NCI-H1417 treated with DMSO at 0.1 percent for 48 hours (cell line): Measurements from ENCODE around the gene RFNG.

Experiments
- DNase-seq: peaks from one replicate; lab custom pipeline; 2025; lab: John Stamatoyannopoulos, UW

RFNG gene

GRCh38 chr17:82025401-82026107 is 26.1 kb downstream of the RFNG start:
- no peak for DNase-seq

DNA sequence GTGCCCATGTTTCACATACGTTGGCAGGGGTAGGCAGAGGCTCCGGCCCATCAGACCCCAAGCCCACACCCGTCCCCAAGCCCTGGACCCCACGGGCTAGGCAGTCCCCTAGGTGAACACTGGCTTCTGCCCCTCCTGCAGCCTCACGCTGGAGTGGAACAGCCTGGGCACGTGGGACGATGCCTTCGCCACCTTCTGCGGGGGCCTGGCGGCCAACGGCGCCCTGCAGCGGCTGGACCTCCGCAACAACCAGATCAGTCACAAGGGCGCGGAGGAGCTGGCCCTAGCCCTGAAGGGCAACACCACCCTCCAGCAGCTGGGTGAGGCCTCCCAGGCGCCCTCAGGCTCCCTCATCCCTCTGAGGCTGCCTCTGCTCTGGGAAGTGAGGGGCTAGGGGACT is 26.8 kb downstream of the RFNG start:
- no peak for DNase-seq

DNA sequence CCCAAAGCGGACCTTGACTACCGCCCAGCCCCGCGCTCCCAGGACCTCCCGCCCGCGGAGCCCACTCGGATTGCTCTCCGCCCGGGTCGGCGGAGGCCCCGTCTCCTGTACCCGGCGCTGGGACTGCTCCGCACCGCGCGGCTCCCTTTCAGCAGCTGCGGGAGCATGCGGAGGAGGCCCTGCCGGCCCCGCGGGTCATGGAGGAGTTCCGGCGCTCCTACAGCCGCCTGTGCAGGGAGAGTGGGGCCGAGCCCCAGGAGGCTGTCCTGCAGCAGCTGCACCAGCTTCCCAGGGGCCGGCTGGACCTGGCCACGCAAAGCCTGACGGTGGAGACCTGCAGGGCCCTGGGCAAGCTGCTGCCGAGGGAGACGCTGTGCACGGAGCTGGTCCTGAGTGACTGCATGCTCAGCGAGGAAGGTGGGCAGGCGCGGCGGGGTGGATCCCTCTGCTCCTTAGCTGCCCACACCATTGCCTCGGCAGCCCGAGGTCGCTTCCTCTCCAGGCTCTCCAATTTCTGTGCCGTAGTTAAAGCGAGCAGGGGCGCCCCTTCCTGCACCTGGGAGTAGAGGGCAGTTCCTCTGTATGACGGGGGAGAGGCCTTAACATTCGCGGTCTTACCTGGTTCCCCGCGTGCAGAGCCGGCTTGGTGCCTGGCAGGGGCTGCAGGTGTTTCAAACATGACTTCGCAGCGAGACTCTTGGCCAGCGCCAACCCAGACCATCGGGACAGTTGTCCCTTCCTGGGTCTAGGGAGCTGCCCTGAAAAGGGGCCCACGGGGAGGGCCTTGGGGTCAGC is 28.0 kb downstream of the RFNG start:
- no peak for DNase-seq

DNA sequence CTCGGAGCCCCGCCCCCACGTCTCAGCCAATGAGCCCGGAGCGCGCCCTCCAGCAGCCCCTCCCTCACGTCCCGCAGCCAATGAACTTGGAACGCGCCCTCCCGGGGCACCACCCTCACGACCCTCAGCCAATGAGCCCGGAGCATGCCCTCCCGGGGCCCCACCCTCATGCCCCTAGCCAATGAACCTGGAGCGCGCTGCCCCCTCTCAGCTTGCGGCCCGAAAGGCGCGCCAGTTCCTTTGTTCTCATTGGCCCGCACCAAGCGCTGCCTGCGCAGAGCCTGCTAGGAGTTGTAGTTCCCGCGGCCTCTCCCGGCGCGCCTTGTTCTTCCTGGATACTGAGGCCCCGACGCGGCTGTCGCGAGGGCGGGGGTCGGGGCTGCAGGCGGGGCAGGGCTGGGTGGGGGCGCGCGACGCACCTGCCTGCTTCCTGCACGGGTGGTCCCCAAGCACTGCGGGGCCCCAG is 28.6 kb downstream of the RFNG start, which contains the start of gene LRRC45:
Gene LRRC45, plus strand, starts transcription at position 325 of the 466 bp plus-strand sequence. CDS start 339 bp downstream, outside the sequence.
- peak; percentile 97 for DNase-seq

DNA sequence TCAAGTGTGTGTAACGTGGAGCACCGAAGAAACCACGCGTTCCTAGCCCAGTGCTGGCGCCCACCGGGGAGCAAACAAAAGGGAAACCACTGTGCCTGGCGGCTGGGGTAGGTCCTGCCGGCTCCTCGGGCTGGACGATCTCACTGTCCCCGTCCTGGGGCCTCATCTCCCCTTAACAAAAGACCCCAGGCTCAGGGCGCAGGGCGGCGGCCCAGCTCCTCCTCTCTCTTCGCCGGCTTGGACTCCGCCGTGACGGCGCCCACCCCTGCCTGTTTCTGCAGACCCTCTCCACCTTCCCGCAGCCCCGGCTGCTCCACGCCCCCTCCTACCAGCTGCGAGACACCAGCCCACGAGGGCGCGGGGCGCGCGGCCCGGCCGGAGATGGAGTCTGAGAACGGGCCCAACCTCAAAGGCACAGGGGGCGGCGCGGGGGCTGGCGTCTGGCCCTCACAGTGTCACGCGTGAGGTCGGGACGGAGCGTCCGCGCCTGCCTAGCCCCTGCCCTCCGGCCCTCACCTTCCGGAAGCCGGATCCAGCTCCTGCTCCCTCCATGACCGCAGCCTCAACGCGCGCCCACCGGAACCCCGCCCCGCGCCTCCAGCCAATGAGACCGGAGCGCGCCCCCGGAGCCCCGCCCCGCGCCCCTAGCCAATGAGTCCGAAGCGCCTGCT is 29.2 kb downstream of the RFNG start, which contains the start of gene CENPX:
Gene CENPX, minus strand, starts transcription at position 569 of the 671 bp plus-strand sequence. Its CDS starts 17 bp downstream, at position 552.
- no peak for DNase-seq

GRCh38 chr17:82021900-82022309 is 29.7 kb downstream of the RFNG start:
- DNase-seq = no peak

DNA sequence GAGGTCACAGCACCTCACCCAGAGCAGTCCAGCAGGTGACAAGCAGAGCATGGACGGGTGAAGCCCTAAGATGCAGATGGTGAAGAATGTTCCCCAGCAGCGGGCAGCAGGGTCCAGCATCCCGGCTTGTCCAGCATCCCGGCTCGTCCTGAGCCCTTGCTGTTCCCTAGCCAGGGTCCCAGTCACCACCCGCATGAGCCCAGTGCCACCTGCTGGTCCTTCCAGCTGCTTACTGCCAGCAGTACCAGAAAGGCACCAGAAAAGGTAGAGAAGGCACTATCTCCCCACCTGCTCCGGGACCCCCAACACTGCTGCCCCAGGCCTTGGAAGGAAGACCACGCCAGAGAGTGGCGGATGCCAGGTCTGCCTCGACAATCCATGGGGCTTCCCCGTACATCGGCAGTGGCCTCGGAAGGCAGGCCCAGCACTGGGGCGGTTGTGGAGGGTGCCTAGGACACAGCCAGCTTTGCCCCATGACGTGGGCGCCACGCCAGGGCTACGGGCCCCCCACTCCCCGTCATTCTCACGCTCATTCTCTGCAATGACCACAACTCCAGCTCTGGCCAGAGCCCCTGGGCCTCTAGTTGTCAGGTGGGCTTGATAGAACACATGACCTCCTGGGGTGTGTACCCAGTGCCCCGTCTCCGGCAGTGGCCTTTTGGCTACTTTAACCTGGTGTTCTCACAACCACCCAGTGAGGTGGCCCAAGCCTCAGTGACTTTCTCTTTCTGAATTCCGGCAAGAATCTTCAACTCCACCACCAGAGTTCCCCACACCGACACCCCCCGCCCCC is 30.3 kb downstream of the RFNG start:
- DNase-seq = no peak

DNA sequence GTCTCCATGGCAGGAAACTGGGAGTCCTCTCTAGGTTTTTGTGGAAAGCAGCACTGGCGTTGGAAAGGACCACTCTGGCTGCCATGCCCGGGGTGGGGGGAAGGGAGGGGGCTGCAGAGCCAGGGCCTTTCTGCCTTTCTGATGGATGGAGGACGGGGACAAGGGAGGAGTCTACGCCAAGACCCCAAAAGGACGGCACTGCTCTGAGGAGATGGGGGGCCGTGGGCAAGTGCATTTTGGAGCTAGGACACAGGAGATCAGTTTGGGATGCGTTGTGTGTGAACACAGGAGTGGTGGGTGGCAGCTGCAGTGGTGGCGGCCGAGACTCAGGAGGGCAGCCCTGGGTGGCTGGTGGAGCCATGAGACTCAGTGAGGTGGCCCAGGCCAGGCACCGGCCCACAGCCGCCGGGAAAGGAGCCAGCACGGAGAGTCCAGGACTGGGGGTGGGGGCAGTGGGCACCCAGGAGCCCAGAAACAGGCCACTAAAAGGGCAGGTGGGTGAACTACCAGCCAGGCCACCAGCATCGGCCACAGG is 31.0 kb downstream of the RFNG start:
- DNase-seq = no peak

DNA sequence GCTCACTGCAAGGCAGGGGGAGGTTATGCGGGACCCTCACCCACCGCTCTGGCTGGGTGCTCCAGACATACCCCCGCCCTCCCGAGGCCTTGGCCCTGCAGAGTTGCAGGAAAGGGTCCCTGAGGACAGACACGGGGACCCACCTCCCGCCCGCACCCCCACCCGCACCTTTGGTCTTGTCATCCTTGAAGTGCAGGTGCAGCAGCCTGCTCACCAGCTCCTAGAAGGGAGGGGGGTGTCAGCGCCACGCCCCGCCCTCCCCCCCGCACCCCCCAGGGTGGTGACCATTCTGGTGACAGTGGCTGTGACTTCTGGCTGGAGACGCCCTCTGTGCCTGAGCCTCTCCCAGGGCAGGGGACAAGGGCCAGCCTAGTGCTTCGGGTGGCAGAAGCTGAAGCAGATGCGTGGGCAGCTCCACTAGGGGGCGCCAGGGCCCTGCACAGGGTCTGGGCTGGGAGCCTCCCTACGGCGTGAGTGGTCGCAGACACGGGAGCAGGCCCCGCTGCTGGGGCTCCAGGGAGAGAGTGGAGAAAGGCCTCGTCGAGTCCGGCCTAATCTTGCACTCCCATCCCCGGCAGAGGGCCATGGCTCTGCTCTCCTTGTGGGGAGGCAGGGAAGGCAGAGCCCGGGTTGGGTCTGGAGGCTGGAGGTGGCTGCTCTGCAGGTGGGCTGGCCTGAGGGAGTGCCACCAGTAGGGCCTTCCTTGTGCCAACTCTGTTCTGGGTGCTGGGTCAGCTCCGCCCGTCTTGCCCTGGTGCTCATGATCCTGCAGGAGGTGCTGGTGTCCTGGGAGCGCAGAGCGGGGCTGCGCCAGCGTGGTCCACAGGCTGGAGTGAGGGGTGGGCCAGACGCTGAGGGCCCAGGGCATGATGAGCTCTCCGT is 31.7 kb downstream of the RFNG start:
- no peak for DNase-seq

DNA sequence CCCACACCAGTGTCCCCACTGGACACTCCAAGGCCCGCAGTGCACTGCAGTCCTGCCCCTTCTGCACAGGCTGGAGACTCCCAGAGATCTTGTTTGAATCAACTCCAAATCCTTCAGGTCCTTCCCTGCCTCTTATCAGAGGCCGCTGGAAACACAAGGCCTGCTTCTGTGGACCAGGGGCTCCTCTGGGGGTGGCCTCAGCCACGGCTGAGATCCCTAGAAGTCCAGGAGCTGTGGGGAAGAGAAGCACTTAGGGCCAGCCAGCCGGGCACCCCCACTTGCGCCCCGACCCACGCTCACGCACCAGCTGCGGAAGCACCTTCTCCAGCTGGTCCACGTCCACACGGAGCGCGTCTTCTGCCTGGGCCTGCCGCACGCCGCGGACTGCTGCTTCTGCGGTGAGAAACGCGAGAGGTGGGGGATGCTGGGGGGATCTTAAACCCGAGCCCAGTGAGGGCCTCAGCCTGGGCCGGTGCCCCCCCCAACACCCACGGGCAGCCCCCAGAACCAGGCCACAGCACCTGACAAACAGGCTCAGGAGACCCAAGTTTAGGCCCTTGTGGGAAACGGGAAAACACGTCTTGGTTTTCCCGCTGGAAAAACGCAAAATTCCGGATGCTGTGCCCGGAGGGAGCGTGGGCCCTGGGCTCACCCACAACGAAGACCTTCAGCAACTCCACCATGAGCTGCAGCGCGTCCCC is 32.5 kb downstream of the RFNG start:
- DNase-seq = no peak

- peak; percentile 61 for DNase-seq
Observed at GRCh38 chr17:82018152-82018988, 33.2 kb downstream of the RFNG start.

DNA sequence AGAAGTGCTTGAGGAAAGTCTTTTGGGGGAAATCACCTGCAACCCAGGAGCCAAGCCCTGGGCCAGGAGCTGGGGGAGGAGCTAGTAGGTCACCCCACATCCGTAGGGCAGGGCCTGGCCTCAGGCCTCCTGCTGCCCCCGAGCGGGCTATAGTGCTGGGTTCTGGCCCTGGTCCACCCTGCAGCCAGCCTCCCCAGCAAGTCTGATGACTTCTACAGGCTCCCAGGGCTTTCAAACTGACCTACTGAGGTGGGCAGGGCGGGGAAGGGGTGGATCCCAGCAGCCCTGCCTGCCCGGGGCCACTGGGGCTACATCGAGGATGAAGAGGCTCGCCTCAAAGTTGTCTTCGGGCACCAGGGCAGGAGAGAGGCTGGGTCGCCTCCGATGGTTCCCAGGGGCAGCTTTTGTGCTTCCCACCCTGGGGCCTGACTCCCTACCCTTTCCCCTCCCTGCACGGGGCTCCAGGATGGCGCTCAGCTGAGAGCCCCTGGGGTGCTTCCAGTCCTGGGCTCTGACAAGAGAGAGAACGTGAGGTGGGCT is 33.9 kb downstream of the RFNG start:
- no peak for DNase-seq

- DNase-seq = no peak
Observed at GRCh38 chr17:82016875-82017459, 34.6 kb downstream of the RFNG start.

GRCh38 chr17:82016061-82016874 is 35.3 kb downstream of the RFNG start:
- DNase-seq = no peak

DNA sequence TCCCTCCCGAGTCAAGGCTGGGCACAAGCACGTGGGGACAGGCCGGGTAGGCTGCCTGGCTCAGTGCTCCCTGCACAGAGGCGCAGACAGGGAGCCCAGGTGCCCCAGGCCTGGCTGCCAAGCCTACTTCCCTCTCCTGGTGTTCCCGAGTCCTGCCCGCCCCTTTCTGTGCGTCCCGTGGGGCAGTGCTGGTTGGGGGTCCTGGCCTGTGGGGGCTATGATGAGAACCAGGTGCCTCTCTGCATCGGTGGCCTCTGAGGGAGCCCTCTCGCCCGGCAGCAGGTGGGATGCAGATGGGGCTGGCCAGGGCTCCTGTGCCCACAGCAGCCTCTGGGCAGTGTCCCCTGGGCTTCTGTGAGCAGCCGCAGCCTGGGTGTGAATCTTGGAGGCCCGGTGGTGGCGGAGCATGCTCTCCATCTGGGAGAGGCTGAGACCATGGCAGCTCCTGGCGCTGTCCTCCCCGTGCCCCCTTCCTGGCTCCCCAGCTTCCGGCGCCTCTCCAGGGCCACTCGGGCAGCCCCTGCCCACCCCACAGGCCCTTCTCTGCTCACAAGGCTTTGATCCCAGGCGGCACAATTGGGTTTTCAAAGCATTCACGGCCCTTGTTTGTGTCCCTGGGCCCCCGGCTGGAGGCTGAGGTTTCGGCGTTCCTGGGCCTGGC is 36.2 kb downstream of the RFNG start:
- no peak for DNase-seq

GRCh38 chr17:82014971-82015310 is 36.7 kb downstream of the RFNG start:
- DNase-seq = no peak

- no peak for DNase-seq
Observed at GRCh38 chr17:82014432-82014831, 37.2 kb downstream of the RFNG start.
